T-helper 17 cell (primary cell): Measurements from ENCODE around the gene LRRK2. TPM values are rescaled to one million over a fixed set of nuclear protein-coding genes. Genes with fewer than 3 reads are reported as not detected.
"Not testable (repeated sequence)": the region's sequence is repeated elsewhere in the genome, so short reads cannot be mapped to it uniquely, and the experiment has no call there.

Source experiments
- ATAC-seq: fragments of 150-1000 bp; cut with Tn5 transposase; 2 replicates; pipeline ENCODE4 v1.10.0; 2021; ENCODE audit warnings: mild to moderate bottlenecking, moderate library complexity
- DNase-seq, 3 donors: peaks; one replicate each; pipeline versions ENCODE4 v3.0.0 to v3.0.0-alpha.2; 2020 to 2021
- H3K9me3 ChIP-seq: one replicate; pipeline ENCODE4 v1.7.0; 2013; ENCODE audit warnings: low read length, mild to moderate bottlenecking; ENCODE audit not compliant: control insufficient read depth, poor library complexity, severe bottlenecking
- H3K27ac Mint-ChIP-seq: one replicate; pipeline ENCODE4 v1.8.0; 2022; ENCODE audit warnings: mild to moderate bottlenecking, moderate library complexity, mixed read lengths
- H3K27me3 Mint-ChIP-seq: one replicate; pipeline ENCODE4 v1.8.0; 2022; ENCODE audit warnings: mixed read lengths
- H3K36me3 Mint-ChIP-seq: one replicate; pipeline ENCODE4 v1.8.0; 2022; ENCODE audit warnings: low read depth, mixed read lengths
- H3K4me1 Mint-ChIP-seq: one replicate; pipeline ENCODE4 v1.8.0; 2022; ENCODE audit warnings: mild to moderate bottlenecking, mixed read lengths
- H3K4me3 Mint-ChIP-seq: one replicate; pipeline ENCODE4 v1.8.0; 2022; ENCODE audit warnings: mild to moderate bottlenecking, moderate library complexity, mixed read lengths
- total RNA-seq, 4 donors: library from RNA in 2 of 4; stranded (reverse) in 2 of 4; gene quantifications; one replicate each; pipeline ENCODE4 v1.2.3 and lab custom pipeline; 2022 to 2026

The LRRK2 gene
- total RNA-seq, 2 donors from 2014 or later, result 1.1 to 2.5 TPM

- Mint-ChIP-seq H3K27ac (no peak overlapping the region), H3K36me3 (no peaks in the 10 kb centered on the region), H3K27me3 (no peaks in the 10 kb centered on the region), H3K4me3 (no peak overlapping the region), H3K4me1 (no peaks in the 10 kb centered on the region)
- DNase-seq (no peak), ATAC-seq (no peak)
- H3K9me3 ChIP-seq, result no peaks in the 10 kb centered on the region
Measured at GRCh38 chr12:40378691-40379090, 153.9 kb downstream of the LRRK2 start.

- no peaks in the 10 kb centered on the region for H3K36me3 Mint-ChIP-seq
- ATAC-seq, result no peak
- no peak for DNase-seq
- no peak overlapping the region for H3K4me3 Mint-ChIP-seq
- H3K9me3 ChIP-seq, result no peaks in the 10 kb centered on the region
- H3K27ac Mint-ChIP-seq, result no peak overlapping the region
- H3K27me3 Mint-ChIP-seq, result no peaks in the 10 kb centered on the region
- H3K4me1 Mint-ChIP-seq, result no peaks in the 10 kb centered on the region
Measured at GRCh38 chr12:40382217-40382616, 157.4 kb downstream of the LRRK2 start.

- DNase-seq, H3K27ac Mint-ChIP-seq, H3K27me3 Mint-ChIP-seq, H3K4me1 Mint-ChIP-seq, H3K9me3 ChIP-seq, H3K4me3 Mint-ChIP-seq, ATAC-seq, H3K36me3 Mint-ChIP-seq: not testable (repeated sequence)
Measured at GRCh38 chr12:40387279-40387678, 162.5 kb downstream of the LRRK2 start.

- DNase-seq (no peak), ATAC-seq (no peak)
- Mint-ChIP-seq H3K27me3 (no peaks in the 10 kb centered on the region), H3K27ac (no peak overlapping the region), H3K4me3 (no peak overlapping the region), H3K36me3 (no peaks in the 10 kb centered on the region), H3K4me1 (no peaks in the 10 kb centered on the region)
- no peaks in the 10 kb centered on the region for H3K9me3 ChIP-seq
Measured at GRCh38 chr12:40390980-40391379, 166.2 kb downstream of the LRRK2 start.

- Mint-ChIP-seq H3K4me1 (no peaks in the 10 kb centered on the region), H3K27me3 (no peaks in the 10 kb centered on the region), H3K27ac (no peak overlapping the region), H3K36me3 (no peaks in the 10 kb centered on the region), H3K4me3 (no peak overlapping the region)
- ATAC-seq (no peak), DNase-seq (no peak)
- no peaks in the 10 kb centered on the region for H3K9me3 ChIP-seq
Measured at GRCh38 chr12:40393026-40393425, 168.2 kb downstream of the LRRK2 start.

- ATAC-seq, result no peak
- no peaks in the 10 kb centered on the region for H3K36me3 Mint-ChIP-seq
Measured at GRCh38 chr12:40399656-40400055, 174.9 kb downstream of the LRRK2 start.

GRCh38 chr12:40405419-40405818 lies 180.6 kb downstream of the LRRK2 start:
- no peak for ATAC-seq
- H3K36me3 Mint-ChIP-seq, result no peaks in the 10 kb centered on the region
- peaks cover 2% of the 10 kb centered on the region for H3K27me3 Mint-ChIP-seq
- H3K4me3 Mint-ChIP-seq, result no peak overlapping the region
- H3K9me3 ChIP-seq, result no peaks in the 10 kb centered on the region
- no peak overlapping the region for H3K27ac Mint-ChIP-seq
- no peaks in the 10 kb centered on the region for H3K4me1 Mint-ChIP-seq
- no peak for DNase-seq

More at GRCh38 chr12:40399656-40400055, 174.9 kb downstream of the LRRK2 start:
- Mint-ChIP-seq H3K27ac (no peak overlapping the region), H3K27me3 (peaks cover 10% of the 10 kb centered on the region), H3K4me1 (no peaks in the 10 kb centered on the region), H3K4me3 (no peak overlapping the region)
- H3K9me3 ChIP-seq, result no peaks in the 10 kb centered on the region
- DNase-seq, result no peak

Other genes starting within 250 kb of the LRRK2 start
- 1 to 10 TPM; 3.0 TPM for gene SLC2A13, start 118.9 kb upstream of the LRRK2 start, total RNA-seq